ENCODE measurements around the gene DOP1A.
"Not testable (repeated sequence)": the region's sequence is repeated elsewhere in the genome, so short reads cannot be mapped to it uniquely, and the experiment has no call there.

GRCh38 chr6:83191974-83192373, 124.5 kb downstream of the DOP1A start:
- not testable (repeated sequence) for TF ChIP-seq CTCF (IDR thresholded peaks at IDR 0.05; ENCODE audit: insufficient read depth, low read length, poor library complexity, severe bottlenecking); EZH2phosphoT487 (conservative IDR thresholded peaks at IDR 0.05; ENCODE audit: low read length)
